ENCODE data around the gene SLC22A23. TPM values are rescaled to one million over a fixed set of nuclear protein-coding genes. Genes with fewer than 3 reads are reported as not detected.

Gene SLC22A23
- total RNA-seq, 1 donor from 2014 or later, result 27.8 TPM

- intact Hi-C loops (cut with DNase I), result no loop called here
Measured at GRCh38 chr6:3306848-3307247, 150.0 kb downstream of the SLC22A23 start.

DNA sequence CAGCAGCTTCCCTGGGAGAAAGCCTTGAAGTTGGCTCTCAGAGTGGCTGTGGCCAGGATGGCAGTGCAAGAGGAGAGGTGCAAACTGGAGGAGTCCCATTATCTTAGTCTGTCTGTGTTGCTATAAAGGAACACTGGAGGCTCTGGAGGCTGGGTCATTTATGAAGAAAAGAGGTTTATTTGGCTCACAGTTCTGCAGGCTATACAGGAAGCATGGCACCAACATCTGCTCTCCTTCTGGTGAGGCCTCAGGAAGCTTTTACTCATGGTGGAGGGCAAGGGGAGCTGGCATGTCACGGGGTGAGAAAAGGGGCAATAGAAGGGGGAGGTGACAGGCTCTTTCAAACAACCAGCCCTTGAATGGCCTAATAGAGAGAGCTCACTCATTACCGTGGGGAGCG is 151.0 kb downstream of the SLC22A23 start:
- no peaks in the 10 kb centered on the region for H3K4me1 ChIP-seq
- H3K27ac ChIP-seq, result no peak overlapping the region
- no peak for ATAC-seq
- TF ChIP-seq, protein P1, sequence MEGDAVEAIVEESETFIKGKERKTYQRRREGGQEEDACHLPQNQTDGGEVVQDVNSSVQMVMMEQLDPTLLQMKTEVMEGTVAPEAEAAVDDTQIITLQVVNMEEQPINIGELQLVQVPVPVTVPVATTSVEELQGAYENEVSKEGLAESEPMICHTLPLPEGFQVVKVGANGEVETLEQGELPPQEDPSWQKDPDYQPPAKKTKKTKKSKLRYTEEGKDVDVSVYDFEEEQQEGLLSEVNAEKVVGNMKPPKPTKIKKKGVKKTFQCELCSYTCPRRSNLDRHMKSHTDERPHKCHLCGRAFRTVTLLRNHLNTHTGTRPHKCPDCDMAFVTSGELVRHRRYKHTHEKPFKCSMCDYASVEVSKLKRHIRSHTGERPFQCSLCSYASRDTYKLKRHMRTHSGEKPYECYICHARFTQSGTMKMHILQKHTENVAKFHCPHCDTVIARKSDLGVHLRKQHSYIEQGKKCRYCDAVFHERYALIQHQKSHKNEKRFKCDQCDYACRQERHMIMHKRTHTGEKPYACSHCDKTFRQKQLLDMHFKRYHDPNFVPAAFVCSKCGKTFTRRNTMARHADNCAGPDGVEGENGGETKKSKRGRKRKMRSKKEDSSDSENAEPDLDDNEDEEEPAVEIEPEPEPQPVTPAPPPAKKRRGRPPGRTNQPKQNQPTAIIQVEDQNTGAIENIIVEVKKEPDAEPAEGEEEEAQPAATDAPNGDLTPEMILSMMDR (IDR thresholded peaks at IDR 0.05), result no peak
- no peak overlapping the region for H3K4me3 ChIP-seq
- no peaks in the 10 kb centered on the region for H3K27me3 ChIP-seq (ENCODE audit: low read depth)
- DNase-seq, result no peak
- intact Hi-C loops (cut with DNase I), result no loop called here
- no peaks in the 10 kb centered on the region for H3K36me3 ChIP-seq
- H3K9me3 ChIP-seq, result no peaks in the 10 kb centered on the region

More at GRCh38 chr6:3306848-3307247, 150.0 kb downstream of the SLC22A23 start:
- H3K9me3 ChIP-seq, result no peaks in the 10 kb centered on the region
- no peak for ATAC-seq
- no peaks in the 10 kb centered on the region for H3K27me3 ChIP-seq (ENCODE audit: low read depth)
- H3K36me3 ChIP-seq, result no peaks in the 10 kb centered on the region
- DNase-seq, result no peak
- no peak overlapping the region for H3K4me3 ChIP-seq
- TF ChIP-seq, protein P1 (IDR thresholded peaks at IDR 0.05), result no peak
- no peaks in the 10 kb centered on the region for H3K4me1 ChIP-seq
- H3K27ac ChIP-seq, result no peak overlapping the region

DNA sequence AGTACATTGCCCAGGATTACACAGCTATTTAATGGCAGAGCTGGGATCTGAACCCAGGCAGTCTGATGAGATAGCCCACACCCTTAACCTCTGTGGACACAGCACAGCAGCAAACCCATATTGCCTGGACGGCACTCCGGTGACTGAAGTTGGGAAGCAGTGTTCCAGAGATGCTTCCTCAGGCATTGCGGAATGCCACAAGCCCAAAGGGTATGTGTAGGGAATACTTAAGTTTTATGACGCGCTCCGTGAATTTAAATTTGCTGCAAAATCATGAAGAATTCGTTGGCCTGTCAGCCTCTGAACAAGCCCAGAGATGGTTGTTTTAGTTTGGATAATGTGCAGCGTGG is 151.7 kb downstream of the SLC22A23 start:
- H3K4me1 ChIP-seq, result no peaks in the 10 kb centered on the region
- no peak overlapping the region for H3K4me3 ChIP-seq
- no peak for DNase-seq
- no peaks in the 10 kb centered on the region for H3K36me3 ChIP-seq
- TF ChIP-seq, protein P1 (IDR thresholded peaks at IDR 0.05), result no peak
- no peaks in the 10 kb centered on the region for H3K27me3 ChIP-seq (ENCODE audit: low read depth)
- no peak overlapping the region for H3K27ac ChIP-seq
- intact Hi-C loops (cut with DNase I), result no loop called here
- ATAC-seq, result no peak
- H3K9me3 ChIP-seq, result no peaks in the 10 kb centered on the region

DNA sequence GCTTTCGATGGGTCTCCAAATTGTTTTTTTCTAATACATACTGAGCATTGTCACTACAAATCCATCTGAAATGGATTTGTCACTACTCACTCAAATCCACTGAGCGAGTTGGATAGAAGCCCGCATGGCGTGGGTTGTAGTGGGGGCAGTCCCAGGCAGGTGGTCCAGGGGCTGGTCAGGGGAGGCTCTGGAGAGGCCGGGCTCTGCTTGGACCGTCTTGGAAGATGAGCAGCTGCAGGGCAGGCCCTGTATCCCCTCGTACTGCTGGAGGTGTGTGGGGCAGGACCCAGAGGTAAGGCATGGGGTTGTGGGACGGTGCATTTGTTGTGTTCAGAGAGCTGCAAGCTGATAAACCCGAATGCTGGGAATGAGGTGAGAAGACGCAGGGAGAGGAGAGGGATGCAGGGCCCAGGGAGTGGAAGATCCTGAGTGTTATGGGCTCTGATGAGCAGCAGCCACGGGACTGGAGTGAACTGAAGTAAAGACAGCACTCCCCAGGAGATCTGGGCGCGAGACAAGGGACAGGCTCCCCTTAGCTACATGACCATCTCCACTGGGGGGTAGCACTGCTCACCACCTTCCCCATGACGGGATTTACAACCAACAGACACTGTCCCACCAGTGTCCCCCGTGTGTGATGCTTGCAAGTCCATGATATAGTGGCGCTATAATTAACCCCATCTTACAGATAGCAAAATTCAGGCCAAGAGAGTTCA is 152.2 kb downstream of the SLC22A23 start:
- no peaks in the 10 kb centered on the region for H3K36me3 ChIP-seq
- H3K4me3 ChIP-seq, result no peak overlapping the region
- no peaks in the 10 kb centered on the region for H3K27me3 ChIP-seq (ENCODE audit: low read depth)
- DNase-seq, result no peak
- H3K27ac ChIP-seq, result no peak overlapping the region
- ATAC-seq, result no peak
- no peaks in the 10 kb centered on the region for H3K4me1 ChIP-seq
- TF ChIP-seq, protein P1 (IDR thresholded peaks at IDR 0.05), result no peak
- intact Hi-C loops (cut with DNase I), result no loop called here
- H3K9me3 ChIP-seq, result no peaks in the 10 kb centered on the region

- H3K4me3 ChIP-seq, result no peak overlapping the region
- ATAC-seq (no peak), DNase-seq (no peak)
- no peaks in the 10 kb centered on the region for H3K36me3 ChIP-seq
- no peaks in the 10 kb centered on the region for H3K4me1 ChIP-seq
- H3K27ac ChIP-seq, result no peak overlapping the region
- no peaks in the 10 kb centered on the region for H3K27me3 ChIP-seq (ENCODE audit: low read depth)
- TF ChIP-seq, protein P1 (IDR thresholded peaks at IDR 0.05), result no peak
- no peaks in the 10 kb centered on the region for H3K9me3 ChIP-seq
- intact Hi-C loops (cut with DNase I), result no loop called here
Measured at GRCh38 chr6:3303795-3304411, 152.9 kb downstream of the SLC22A23 start.
